22Rv1 (cell line): ENCODE results near the gene SLC39A1.

ENCODE experiments used
- H3K27ac ChIP-seq: fragments of 450-650 bp; 2 replicates; pipeline ENCODE4 v1.5.1; 2017
- ZFX ChIP-seq: fragments of 450-650 bp; IDR thresholded peaks from 2 replicates; pipeline ENCODE4 v1.6.1; 2017; ENCODE audit warnings: antibody characterized with exemption, borderline replicate concordance
- TF ChIP-seq, protein P1 (sequence below): fragments of 450-650 bp; IDR thresholded peaks from 2 replicates; pipeline ENCODE4 v1.5.1; 2017; ENCODE audit warnings: mild to moderate bottlenecking

Gene SLC39A1

DNA sequence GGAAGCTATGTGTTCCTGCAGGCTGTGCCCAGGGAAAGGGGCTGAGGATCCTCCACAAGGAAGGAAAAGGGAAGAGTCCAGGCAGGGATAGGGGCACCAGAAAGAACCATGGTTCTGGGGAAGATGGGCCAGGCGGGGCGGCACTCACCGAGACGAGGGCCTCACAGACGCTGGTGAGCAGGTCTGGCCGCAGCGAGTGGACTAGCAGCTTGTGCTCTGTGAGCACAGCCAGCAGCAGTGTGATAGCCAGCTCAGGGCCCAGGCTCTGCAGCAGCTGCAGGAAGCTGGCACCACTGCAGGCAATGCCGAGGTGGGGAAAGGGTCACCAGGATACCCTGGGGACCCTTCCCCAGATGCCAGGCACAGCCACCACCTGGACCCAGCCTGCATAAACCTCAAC, 22.6 kb downstream of the SLC39A1 start:
- no peak overlapping the region for H3K27ac ChIP-seq
- TF ChIP-seq, protein P1, sequence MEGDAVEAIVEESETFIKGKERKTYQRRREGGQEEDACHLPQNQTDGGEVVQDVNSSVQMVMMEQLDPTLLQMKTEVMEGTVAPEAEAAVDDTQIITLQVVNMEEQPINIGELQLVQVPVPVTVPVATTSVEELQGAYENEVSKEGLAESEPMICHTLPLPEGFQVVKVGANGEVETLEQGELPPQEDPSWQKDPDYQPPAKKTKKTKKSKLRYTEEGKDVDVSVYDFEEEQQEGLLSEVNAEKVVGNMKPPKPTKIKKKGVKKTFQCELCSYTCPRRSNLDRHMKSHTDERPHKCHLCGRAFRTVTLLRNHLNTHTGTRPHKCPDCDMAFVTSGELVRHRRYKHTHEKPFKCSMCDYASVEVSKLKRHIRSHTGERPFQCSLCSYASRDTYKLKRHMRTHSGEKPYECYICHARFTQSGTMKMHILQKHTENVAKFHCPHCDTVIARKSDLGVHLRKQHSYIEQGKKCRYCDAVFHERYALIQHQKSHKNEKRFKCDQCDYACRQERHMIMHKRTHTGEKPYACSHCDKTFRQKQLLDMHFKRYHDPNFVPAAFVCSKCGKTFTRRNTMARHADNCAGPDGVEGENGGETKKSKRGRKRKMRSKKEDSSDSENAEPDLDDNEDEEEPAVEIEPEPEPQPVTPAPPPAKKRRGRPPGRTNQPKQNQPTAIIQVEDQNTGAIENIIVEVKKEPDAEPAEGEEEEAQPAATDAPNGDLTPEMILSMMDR, result no peak
- TF ChIP-seq ZFX, result no peak

DNA sequence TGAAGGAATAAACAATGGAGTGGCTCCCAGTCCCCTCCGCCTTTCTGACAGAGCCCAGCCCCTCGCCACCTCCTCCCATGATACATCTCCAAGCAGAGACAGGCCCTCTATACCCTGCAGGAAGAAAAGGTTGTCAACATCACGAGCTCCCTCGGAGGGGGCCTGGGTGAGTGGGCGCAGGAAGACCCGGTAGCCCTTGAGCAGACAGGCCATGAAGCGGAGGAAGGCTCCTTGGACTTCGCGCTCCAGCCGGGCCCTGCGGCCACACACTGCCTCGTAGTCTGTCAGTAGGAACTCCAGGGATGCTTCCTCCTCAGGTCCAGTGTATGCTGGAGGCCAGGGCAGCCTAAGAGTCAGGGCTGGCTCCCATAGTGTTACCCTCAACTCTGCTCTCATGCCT, 23.9 kb downstream of the SLC39A1 start:
- TF ChIP-seq, protein P1, result no peak
- TF ChIP-seq ZFX, result no peak
- H3K27ac ChIP-seq, result no peak overlapping the region

GRCh38 chr1:153938996-153939395, 24.3 kb downstream of the SLC39A1 start:
- H3K27ac ChIP-seq, result no peak overlapping the region
- TF ChIP-seq ZFX, result no peak
- TF ChIP-seq, protein P1, result no peak

DNA sequence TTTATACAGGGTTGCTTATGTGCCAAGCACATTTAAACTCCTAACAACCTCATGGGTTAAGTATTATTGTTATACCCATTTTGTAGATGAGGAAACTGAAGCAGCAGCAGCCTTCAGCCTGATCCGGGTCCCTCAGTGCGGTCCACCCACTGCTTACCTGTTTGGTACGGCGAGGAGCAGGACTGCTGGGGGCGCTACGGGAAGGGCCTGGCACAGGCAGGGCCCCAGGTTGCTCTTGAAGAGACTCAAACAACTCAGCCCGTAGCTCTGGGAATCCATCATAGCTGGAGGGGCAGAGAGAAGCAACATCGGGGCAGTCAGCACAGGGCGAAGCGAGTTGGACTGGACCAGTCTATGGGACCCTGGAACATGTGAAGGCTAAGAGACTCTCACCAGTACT, 26.0 kb downstream of the SLC39A1 start:
- no peak overlapping the region for H3K27ac ChIP-seq
- TF ChIP-seq ZFX, result no peak

DNA sequence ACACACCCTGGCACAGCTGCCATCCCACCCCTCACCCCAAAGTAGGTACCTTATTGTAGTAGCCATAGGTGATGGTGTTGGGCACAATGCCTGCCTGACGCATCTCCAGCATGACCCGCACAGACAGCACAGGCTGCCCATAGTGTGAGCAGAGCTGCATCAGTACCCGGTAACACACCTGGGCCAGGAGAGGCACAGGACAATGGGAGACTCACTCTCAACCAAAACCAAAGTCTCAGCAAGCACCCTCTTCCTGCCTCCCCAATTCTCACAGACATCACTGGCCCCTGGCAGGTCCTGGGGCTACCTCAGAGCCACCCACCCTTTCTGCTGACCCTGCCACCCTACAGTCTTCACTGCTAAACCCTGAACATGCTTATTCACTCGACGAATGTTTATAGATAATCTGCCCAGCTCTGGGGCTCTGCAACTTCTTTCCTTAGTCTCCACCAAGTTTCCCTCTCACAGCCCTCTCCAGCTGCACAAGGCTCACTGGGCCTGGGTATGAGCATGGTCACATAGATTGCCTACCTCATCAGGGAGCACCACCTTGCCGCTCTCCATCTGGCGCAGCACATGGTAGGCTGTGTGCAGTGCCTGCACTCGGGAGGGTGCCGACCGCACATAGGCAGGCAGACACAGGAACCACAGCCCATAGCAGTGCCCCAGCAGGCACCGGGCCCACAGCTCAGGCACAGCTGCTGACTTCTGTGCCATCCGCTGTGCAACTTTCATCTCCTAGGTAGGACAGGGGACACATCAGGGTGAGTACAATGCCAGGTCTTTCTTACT, 27.1 kb downstream of the SLC39A1 start:
- H3K27ac ChIP-seq, result no peak overlapping the region
- TF ChIP-seq ZFX, result no peak
- TF ChIP-seq, protein P1, result no peak

- no peak overlapping the region for H3K27ac ChIP-seq
- TF ChIP-seq, protein P1, result no peak
- TF ChIP-seq ZFX, result no peak
Observed at GRCh38 chr1:153934746-153935145, 28.6 kb downstream of the SLC39A1 start.

GRCh38 chr1:153933955-153934354, 29.4 kb downstream of the SLC39A1 start:
- TF ChIP-seq, protein P1, result no peak
- no peak for TF ChIP-seq ZFX

GRCh38 chr1:153933430-153933829, 29.9 kb downstream of the SLC39A1 start:
- TF ChIP-seq, protein P1, result no peak
- no peak for TF ChIP-seq ZFX
- no peak overlapping the region for H3K27ac ChIP-seq

More at GRCh38 chr1:153933955-153934354, 29.4 kb downstream of the SLC39A1 start:
- no peak overlapping the region for H3K27ac ChIP-seq
